EH (cell line): ENCODE data around the gene NTF3.

Experiments used
- DNase-seq: peaks from one replicate; pipeline ENCODE4 v3.0.0-alpha.2; 2015; ENCODE audit warnings: low read depth

The NTF3 gene

DNA sequence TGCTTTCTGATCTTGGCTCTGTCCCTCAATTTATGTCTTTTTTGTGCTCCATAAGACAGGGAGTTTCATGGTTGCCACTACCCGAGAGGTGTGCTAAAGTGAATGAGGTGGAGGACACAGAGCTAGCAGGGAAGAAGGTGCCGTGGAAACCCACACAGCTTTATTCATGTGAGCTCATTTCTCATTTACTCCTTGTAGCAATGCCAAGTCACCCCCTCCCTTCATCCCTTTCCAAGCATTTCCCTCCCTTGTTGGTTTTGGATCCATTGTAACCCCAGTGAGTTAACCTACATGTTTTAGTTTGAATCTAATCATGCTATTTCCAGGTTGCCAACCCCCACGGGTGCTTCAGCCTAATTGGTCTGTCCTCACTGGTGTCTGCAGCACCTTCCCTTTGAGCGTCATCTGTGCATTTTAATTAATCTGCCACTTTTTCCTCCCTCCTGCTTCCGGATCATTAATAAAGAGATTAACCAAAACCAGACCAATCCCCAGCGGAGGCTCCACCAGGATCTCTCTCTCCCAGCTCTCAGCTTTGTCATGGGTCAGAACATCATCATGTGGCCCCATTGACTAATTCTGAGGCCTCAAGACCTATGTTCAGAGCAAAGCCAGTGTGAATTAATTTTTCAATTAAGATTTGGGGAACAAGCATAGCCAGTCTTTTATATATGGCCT, 56.2 kb downstream of the NTF3 start:
- no peak for DNase-seq

DNA sequence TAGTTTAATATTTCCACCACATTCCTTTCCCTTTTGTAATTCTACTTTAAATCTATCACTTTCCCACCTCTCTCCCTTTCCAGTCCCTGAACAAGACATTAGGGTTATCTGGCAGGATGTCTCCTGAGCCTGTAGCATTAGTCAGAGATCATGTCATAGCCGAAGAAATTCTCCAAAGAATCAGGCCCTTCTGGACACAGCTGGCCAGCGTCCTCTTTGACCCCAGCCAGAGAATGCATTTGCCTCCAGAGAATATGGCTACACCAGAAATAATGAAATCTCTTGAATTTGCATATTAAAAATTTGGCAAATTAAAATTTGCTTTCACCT, 56.7 kb downstream of the NTF3 start:
- DNase-seq = peak; percentile 73

DNA sequence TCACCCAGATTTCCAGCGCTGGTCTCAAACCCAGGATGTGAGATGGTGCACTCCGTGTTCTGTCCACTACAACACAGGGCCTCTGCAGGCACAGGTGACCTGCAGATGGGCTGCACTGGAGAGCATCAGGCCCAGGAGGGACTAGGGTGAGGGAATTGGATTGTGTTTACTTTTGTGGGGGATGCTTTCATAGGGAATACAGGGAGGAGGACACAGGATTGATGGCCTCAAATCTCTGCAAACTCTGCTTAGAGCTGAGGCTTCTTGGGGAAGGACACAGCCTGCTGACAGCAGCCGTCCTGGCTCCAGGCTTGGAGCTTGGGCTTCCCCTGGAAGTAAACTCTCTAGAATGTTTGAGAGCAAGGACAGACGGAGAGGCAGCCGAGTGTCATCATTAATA, 57.1 kb downstream of the NTF3 start:
- DNase-seq = no peak

DNA sequence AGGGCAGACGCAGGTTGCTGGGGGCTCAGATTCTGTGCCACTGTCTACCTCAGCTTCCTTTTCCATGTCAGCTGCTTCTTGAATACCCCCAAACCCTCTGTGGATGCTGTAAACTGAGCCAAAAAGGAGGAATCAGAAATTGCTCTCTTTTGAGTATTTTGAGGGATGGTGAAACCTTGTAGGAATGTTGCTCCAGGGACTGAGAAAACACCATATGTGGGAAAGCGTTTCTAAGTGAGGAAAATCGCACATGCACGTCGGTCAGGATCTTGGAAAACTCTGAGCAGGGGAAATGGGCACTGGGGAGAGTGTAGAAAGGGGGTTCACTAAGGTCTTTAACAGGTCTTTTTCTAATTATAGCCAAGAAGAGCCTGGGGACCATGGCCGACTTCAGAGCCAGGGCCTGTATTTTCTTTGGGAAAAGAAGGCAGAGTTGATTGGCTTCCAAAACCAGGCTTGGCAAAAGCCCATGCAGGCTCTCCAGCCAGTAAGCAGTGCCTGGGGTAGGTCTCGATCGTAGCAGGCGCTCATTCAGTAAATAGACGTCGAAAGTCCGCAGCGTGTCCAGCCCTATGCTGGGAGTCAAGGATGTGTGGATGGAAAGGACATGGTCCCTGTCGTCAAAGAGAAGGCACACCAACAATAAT, 58.0 kb downstream of the NTF3 start:
- DNase-seq = no peak

DNA sequence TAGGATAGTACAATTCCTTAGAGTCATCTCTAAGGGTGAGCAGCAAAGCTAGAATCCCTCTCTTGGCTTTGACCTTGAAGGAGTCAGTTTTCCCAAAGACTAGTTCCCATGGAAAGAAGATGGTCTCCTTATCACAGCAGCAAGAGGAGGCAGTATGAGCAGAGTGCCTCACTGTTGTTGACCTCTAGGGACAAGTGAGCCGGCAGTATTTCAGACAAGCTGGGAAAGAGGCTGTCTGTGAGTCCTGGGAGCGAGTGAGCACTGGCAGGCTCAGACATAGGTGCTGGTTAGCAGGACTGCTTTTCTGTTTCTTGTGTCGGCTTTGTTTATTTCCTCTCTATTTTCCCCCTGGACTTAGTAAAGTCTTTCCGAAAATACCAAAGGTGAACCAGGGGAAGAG, 60.7 kb downstream of the NTF3 start:
- DNase-seq = no peak

DNA sequence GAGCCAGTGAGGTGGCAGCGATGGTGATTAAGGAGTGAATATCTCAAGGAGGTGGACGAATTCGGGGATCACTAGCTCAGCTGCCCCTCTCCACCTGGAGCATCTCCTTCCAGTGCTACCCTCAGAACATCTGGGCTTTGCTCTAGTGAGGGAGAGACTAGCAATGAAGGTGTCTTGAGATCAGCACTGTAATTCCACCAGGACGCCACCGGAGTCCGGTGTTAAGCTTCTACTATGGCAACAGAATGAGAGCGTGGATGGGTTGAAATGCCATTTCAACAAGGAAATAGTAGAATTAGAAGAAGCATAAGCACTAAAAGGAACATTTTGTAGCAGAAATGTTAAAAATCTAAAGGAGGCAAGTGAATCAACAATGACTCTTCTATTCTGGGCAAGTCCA, 61.1 kb downstream of the NTF3 start:
- DNase-seq = no peak

DNA sequence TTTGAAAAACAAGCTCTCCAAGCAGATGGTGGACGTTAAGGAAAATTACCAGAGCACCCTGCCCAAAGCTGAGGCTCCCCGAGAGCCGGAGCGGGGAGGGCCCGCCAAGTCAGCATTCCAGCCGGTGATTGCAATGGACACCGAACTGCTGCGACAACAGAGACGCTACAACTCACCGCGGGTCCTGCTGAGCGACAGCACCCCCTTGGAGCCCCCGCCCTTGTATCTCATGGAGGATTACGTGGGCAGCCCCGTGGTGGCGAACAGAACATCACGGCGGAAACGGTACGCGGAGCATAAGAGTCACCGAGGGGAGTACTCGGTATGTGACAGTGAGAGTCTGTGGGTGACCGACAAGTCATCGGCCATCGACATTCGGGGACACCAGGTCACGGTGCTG, 62.4 kb downstream of the NTF3 start:
- DNase-seq = no peak

DNA sequence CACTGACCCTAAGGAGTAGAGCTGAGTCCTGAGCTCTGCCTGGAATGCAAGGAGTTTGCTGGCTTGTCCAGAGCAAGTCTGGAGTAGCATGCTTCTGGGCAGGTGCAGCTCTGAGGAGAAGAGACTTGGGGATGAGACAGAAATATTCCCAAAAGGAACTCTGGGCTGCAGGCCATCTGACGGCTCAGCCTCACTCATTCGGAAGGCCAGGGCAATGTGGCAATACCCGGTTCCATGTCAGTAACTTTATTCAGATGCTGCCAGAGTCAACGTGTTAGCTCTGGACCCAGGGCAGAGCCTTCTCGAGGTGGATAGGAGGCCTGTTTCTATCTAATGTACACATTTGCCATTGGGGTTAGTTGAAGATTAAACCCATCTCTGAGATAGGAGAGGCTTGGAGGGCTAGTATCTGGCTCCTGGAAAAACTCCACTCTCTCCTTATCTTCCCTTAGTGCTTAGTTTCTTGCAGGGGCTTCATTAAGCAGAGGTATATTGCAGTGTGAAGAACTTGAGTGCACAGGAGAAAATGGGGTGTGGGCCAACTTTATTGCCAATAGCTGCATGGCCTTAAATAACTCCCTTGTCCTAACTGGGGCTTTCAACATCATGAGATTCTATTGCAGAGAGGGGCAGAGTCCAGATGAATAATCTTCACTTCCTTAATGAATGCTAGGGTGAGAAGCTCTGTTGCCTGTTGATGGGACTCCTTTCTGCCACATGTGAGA, 65.6 kb downstream of the NTF3 start:
- no peak for DNase-seq

DNA sequence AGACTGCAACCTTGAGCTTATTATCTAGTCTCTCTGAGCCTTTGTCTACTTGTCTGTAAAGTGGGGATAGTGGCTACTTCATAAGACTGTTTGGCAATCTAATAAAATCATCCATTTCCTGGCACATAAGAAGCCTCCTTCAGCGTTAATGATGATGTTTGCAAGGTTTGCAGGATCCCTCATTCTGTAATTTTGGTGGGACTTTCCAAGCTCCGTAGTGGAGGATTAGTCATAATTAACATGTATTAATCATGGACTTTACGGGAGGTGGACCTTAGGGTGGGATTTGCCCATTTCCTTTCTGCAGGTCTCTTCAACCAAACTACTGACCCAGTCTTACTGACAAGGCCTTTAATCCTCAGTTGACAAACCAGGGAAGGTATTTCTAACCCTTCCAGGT, 66.2 kb downstream of the NTF3 start:
- no peak for DNase-seq

DNA sequence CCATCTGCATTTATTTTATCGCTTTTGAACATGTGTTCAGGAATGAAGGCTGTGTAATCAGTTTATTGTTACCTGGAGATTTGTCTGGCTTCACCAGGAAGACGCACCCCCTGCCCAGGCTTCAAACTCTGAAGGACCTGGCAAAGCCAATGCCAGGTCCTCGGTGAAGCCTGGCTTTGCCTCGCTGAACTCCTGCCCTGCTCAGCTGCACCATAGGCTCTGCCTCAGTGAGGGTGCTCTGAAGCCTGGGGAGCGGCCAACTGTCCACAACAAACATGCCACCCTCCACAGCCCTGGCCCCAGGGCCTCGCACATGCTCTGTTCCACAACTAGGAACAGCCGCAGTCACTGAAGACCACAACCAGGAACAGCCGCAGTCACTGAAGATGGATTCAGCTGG, 66.9 kb downstream of the NTF3 start:
- no peak for DNase-seq

DNA sequence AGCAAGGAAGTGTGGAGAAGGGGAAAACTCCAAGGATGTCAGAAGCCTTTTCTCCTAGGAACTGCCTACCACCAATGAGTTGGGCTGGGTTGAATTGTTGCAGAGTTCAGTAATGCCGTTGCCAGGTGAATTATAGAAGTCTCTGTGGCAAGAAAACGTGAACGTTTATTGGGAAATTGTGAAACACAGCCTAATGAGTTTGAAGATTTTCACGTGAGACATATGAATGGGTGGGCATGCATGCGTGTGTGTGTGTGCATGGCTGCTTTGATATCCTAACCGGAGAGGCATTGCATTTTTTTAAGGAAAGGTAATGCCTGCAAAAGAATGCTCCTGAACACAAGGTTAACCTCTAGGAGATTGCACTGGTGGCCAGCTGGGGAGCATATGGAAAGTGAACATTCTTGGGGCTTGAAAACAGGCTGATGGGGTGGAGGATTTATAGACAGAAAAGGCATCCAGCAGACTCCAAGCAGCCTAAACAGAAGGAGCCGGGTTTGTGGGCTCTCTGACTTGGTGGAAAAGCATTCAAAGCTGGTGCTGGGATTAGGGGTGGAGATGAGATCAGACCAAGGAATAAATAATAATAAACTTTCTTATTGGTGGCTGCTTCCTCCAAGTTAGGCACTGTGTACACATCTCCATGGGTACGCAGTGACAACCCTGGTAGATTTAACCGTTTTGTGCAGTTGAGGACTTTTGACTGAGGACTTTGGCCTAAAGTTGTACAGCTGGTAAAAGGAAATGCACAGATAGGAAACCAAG, 67.8 kb downstream of the NTF3 start:
- peak; percentile 82 for DNase-seq

DNA sequence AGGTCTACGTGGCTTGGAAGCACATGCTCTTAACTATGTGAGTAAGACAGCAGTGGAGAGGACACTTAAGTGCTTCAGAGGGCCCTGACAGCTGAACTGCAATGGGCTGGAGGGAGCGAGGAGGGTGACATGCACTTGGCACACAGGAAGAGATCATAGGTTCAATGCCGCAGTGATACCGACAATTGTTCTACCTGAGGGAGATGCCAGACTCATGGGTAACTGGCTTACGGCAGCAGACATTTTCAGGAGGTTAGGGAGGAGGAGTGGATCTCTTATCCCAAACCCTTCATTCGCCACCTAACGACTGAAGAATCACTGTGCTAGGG, 68.4 kb downstream of the NTF3 start:
- DNase-seq = no peak

DNA sequence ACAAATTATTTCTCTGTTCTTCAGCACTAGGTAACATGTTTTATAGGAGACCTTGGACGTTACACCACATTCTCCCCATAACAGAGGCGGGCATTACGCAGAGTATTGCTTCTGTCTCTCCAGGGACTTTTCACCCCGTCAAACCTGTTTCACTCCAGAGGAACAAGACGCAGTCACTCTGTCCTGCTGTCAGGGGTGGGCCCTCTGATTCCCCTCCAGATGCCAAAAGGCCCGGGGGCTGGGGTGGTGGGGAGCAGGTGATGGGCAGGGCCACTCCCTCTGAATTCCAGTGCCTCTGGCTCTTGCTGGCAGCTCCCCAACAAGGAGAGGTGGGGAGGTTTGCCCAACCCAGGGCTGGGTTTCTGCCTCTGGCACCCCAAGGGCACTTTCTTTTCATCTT, 71.9 kb downstream of the NTF3 start:
- DNase-seq = no peak

DNA sequence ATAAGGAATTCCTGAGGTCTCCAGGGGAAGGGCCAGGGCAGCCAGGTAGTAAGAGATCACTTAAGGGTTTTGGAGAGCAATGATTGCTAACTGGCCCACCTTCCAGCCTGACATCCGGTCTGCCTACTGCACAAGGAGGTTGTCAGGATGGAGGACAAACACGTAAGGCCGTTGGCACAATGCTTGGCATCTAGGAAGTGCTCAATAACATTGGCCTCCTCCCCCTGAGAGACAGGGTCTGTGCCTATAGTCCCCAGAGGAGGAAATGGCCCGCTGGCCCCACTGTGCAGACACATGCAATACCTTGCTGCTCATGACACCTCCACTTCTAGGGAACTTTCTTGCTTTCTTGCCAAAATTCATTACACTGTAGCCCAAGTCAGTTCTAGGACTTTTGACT, 73.2 kb downstream of the NTF3 start:
- DNase-seq = no peak

DNA sequence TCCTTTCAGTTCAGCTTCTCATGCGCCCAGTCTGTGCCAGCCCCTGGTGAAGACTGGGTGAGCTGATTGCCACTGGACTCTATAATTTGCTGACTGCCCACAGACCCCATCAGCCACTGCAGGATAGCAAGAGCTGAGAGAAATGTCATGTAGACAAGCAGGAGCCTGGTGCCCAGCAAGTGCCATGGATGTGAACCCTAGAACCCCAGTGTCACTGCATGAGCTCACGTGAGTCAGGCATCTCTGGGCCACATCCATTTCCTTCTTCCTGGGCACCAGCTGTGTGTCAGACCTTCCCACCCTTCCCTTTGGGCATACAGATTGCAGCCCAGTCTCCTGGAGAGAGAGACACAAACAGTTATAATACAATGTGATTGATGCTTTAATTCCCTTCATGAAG, 73.8 kb downstream of the NTF3 start:
- no peak for DNase-seq

DNA sequence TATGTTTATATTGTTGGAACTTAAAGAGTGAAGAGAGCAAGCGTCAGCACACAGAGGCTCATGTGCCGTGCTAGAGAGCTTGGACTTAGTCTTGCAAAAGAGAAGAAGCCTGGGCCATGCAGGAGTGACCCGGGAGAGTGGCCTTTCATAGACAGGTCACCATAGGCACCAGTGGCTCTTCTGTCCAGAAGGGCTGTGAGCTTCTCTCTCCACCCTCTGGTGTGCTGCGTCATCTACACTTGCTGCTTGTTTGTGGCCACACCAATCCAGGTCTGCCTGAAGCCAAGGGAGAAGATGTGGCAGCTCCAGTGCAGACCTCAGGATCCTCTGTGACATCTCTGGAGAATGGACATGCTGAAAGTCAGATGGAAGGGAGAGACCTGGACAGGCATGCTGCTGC, 74.4 kb downstream of the NTF3 start:
- DNase-seq = no peak

DNA sequence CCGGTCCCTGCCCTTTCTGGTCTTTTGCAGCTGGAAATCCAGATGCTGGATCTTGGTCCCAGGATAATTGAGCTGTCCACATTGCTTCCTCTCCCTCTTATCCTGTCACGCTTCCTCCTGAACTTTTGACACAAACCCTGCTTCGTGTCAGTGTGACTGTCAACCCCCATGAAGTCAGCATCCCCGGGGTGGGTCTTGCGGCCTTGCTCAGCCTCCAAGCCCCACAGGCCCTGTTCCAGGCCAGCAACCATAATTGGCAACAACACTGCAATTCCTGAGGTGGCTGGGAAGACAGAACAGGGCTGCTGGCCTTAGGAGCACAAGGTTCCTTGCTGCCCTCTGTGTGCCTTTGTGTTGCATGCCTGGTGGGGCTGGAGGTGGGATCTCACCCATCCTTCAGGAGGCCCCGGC, 74.9 kb downstream of the NTF3 start:
- peak; percentile 40 for DNase-seq

DNA sequence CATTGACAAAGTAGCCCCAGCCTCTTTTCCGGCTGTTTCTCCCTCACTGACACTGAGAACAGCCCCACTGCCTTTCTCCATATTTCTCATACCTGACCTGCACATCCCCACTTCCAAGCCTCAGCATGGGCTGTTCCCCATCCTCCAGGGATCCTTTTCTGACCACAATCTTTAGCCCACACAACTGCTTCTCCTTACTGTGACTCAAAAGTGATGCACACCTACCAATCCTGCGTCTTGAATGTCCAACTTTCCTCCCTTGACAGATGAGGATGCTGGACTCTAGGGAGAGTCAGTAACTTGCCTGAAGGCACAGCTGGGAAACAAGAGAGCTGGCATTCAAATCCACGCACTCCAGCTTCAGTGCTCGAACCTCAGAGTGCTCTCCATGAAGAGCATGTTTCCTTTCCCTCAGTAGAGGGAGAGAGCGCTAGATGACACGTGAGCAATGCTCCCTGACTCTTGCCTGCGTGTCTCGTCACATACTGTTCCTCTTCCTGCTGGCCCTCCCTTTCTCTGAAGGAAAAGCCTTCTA, 75.6 kb downstream of the NTF3 start:
- no peak for DNase-seq

DNA sequence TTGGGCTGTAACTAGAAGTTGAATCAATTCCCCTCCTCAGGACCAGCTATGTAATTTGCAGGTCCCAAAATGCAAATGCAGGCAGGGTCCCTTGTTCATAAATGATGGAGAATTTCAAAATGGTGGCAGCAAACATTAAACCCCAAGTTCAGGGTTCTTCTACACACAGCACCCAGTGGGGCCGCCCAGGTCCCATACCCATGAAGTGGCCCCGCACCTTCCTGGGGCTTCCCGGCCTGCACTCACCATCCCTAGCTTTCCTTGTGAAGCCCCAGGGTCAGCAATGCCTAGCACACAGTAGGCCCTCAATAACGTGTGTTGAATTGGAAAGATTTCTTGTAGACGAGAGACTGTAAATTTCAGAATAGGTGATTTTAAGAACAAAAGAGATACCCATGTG, 76.0 kb downstream of the NTF3 start:
- DNase-seq = no peak

DNA sequence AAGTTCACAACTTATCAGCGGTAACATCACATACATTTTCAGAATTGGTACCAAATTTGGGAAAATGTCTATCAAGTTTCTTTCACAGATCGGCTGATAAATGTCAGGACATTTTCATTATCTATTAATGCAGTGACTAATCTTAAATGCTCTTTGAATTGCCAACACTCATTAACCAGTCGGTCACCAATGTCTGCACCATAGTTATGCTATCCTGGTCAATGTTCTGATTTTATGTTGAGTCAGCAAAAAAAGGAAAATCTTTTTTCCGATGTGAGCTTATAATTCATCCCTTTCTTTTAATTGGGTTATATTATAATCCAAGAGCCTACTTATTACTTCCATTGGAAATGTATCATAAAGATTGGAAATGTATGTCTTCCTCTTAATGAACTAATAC, 77.2 kb downstream of the NTF3 start:
- no peak for DNase-seq

DNA sequence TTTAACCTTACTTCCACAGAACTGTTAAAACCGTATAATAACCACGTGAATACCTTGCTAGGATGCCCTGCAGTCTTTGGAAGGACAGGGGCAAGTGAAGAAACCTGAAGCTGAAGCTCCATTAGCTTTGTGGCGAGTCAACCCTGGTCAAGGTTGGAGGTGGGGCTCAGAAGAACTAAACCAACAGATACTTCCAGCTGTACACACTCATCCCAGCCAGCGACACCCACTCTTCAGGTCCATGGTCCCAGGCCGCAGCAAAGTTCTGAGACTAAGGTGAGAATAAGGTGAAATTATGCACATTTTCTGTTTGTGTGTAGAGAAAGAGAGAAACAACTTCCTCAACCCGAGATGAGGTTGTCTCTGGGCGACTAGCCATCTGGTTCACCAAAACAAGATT, 77.6 kb downstream of the NTF3 start:
- DNase-seq = no peak

DNA sequence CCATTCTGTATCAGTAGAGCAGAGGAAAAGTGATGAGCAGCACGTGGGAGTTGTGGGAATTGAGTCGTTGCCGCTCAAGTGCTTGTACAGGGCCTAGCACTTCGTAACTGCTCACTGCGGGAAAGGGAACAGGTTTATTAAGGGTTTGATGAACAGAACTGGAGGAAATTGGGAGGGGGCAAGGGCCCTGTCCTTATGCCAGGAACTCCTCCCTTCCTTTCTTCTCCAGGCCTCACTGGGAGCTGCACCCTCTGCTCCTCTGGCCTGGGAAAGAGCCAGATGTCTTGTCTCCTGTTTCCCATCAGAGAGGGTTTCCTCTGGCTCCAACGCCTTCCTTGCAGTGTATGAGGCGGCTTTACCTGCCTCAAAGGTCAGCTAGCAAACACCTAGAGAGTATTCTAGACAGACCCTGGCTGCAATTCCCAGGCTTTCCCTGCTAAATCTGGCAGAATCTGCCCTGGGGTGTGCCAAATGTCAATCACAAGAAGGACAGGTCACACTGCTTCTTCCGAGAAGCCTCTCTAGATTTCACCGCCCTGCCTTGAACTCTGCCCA, 78.4 kb downstream of the NTF3 start:
- DNase-seq = no peak

DNA sequence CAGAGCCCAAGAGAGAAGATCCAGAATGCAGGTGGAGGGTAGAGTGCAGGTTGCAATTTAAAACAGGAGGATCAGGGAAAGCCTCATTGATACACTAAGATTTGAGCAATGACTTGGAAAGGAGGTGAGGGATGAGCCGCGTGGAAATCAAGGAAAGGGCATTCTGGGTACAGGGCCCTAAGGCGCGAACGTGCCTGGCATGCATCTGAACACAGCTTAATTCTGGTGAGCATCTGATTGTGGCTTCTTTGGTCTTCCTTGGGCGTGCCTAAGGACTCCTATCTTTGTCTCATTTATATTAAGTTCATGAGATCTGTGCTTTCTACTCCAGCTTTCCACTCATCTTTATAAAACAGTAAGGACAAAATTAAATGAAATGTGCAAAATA, 79.3 kb downstream of the NTF3 start:
- no peak for DNase-seq
